Liver (tissue), 3 donors: ENCODE measurements around the gene MTO1.

Experiments used
- EGR1 ChIP-seq, 2 donors: IDR thresholded peaks; 2 replicates each; pipeline ENCODE4 v1.6.1; 2016 to 2018; ENCODE audit warnings: antibody characterized with exemption in 2 of 2, low read depth in 2 of 2
- FOXA1 ChIP-seq: IDR thresholded peaks from 2 replicates; pipeline ENCODE4 v1.6.1; 2016; ENCODE audit warnings: antibody characterized with exemption
- JUND ChIP-seq, 2 donors: IDR thresholded peaks; 2 replicates each; pipeline ENCODE4 v1.6.1; 2016; ENCODE audit warnings: antibody characterized with exemption in 2 of 2
- RAD21 ChIP-seq, 2 donors: IDR thresholded peaks; 2 replicates each; pipeline ENCODE4 v1.6.1; 2016; ENCODE audit warnings: antibody characterized with exemption in 2 of 2, mild to moderate bottlenecking in 2 of 2
- REST ChIP-seq: IDR thresholded peaks from 2 replicates; pipeline ENCODE4 v1.6.1; 2016; ENCODE audit warnings: antibody characterized with exemption, mild to moderate bottlenecking
- TAF1 ChIP-seq: conservative IDR thresholded peaks from 2 replicates; pipeline ENCODE4 v1.6.1; 2016; ENCODE audit warnings: antibody characterized with exemption, mild to moderate bottlenecking
- YY1 ChIP-seq: IDR thresholded peaks from 2 replicates; pipeline ENCODE4 v1.6.1; 2016; ENCODE audit warnings: antibody characterized with exemption, mild to moderate bottlenecking
- TF ChIP-seq, protein P1 (sequence below): fragments of 150-350 bp; IDR thresholded peaks from 2 replicates; pipeline ENCODE4 v1.5.1; 2017; ENCODE audit warnings: improper control_type of control experiment, low read depth, low read length; ENCODE audit not compliant: missing input control
- TF ChIP-seq, protein P2 (sequence below): IDR thresholded peaks from 2 replicates; pipeline ENCODE4 v1.6.1; 2016; ENCODE audit warnings: antibody characterized with exemption
- TF ChIP-seq, protein P3 (sequence below): IDR thresholded peaks from 2 replicates; pipeline ENCODE4 v1.6.1; 2016; ENCODE audit warnings: antibody characterized with exemption
- donor health status: healthy.
- donor health status: healthy.

GRCh38 chr6:73491377-73491776 lies 29.8 kb downstream of the MTO1 start:
- TF ChIP-seq, protein P1, sequence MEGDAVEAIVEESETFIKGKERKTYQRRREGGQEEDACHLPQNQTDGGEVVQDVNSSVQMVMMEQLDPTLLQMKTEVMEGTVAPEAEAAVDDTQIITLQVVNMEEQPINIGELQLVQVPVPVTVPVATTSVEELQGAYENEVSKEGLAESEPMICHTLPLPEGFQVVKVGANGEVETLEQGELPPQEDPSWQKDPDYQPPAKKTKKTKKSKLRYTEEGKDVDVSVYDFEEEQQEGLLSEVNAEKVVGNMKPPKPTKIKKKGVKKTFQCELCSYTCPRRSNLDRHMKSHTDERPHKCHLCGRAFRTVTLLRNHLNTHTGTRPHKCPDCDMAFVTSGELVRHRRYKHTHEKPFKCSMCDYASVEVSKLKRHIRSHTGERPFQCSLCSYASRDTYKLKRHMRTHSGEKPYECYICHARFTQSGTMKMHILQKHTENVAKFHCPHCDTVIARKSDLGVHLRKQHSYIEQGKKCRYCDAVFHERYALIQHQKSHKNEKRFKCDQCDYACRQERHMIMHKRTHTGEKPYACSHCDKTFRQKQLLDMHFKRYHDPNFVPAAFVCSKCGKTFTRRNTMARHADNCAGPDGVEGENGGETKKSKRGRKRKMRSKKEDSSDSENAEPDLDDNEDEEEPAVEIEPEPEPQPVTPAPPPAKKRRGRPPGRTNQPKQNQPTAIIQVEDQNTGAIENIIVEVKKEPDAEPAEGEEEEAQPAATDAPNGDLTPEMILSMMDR: no peak
- TF ChIP-seq TAF1 (no peak), RAD21 (IDR thresholded peaks at IDR 0.05) (no peak), YY1 (no peak), REST (no peak), FOXA1 (no peak), EGR1 (IDR thresholded peaks at IDR 0.05; ENCODE audit: low read depth in 2 of 2) (no peak), JUND (IDR thresholded peaks at IDR 0.05) (no peak)
- TF ChIP-seq, protein P2, sequence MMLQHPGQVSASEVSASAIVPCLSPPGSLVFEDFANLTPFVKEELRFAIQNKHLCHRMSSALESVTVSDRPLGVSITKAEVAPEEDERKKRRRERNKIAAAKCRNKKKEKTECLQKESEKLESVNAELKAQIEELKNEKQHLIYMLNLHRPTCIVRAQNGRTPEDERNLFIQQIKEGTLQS: no peak
- TF ChIP-seq, protein P3, sequence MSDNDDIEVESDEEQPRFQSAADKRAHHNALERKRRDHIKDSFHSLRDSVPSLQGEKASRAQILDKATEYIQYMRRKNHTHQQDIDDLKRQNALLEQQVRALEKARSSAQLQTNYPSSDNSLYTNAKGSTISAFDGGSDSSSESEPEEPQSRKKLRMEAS: no peak
